WERI-Rb-1 (cell line): ENCODE data around the gene GSE1.
A peak's percentile ranks its signal among the peaks of the same experiment; 100 is the strongest.

Experiments used
- DNase-seq: peaks from one replicate; pipeline ENCODE4 v3.0.0-alpha.2; 2020
- H3K27ac ChIP-seq: fragments of 250-450 bp; sonication (Bioruptor Pico); 2 replicates; pipeline ENCODE4 v1.5.1; 2020; ENCODE audit warnings: mild to moderate bottlenecking, moderate library complexity
- H3K27me3 ChIP-seq: fragments of 250-450 bp; sonication (Bioruptor Pico); 2 replicates; pipeline ENCODE4 v1.5.1; 2021; ENCODE audit warnings: mild to moderate bottlenecking, low read depth, moderate library complexity; ENCODE audit not compliant: insufficient read depth, severe bottlenecking
- H3K36me3 ChIP-seq: fragments of 250-450 bp; sonication (Bioruptor Pico); 2 replicates; pipeline ENCODE4 v1.5.1; 2020; ENCODE audit warnings: mild to moderate bottlenecking, moderate library complexity
- H3K4me3 ChIP-seq: 2 replicates; pipeline ENCODE4 v1.5.1; 2011; ENCODE audit warnings: low read depth, mild to moderate bottlenecking, control low read depth, low read length
- H3K9me3 ChIP-seq: fragments of 250-450 bp; sonication (Bioruptor Pico); 2 replicates; pipeline ENCODE4 v1.5.1; 2021; ENCODE audit warnings: mild to moderate bottlenecking, moderate library complexity; ENCODE audit not compliant: severe bottlenecking
- CTCF ChIP-seq: IDR thresholded peaks from 2 replicates; pipeline ENCODE4 v1.5.1; 2011; ENCODE audit warnings: low read depth, mild to moderate bottlenecking, control low read depth, inconsistent platforms, low read length

The GSE1 gene

GRCh38 chr16:85586380-85587104 lies 26.6 kb upstream of the GSE1 start:
- DNase-seq: peak; percentile 40
- peak overlapping the region; percentile 47 for H3K27ac ChIP-seq
- no peaks in the 10 kb centered on the region for H3K27me3 ChIP-seq
- H3K9me3 ChIP-seq: no peaks in the 10 kb centered on the region
- TF ChIP-seq CTCF: no peak
- no peak overlapping the region for H3K4me3 ChIP-seq
- H3K36me3 ChIP-seq: peaks cover 5% of the 10 kb centered on the region; the same call in 1 of the 2 replicates

GRCh38 chr16:85587762-85588556 lies 25.2 kb upstream of the GSE1 start:
- TF ChIP-seq CTCF: no peak
- Histone ChIP-seq H3K27ac (no peak overlapping the region), H3K9me3 (no peaks in the 10 kb centered on the region), H3K4me3 (no peak overlapping the region), H3K27me3 (no peaks in the 10 kb centered on the region), H3K36me3 (peaks cover 5% of the 10 kb centered on the region; the same call in 1 of the 2 replicates)
- no peak for DNase-seq

GRCh38 chr16:85588562-85589503 lies 24.3 kb upstream of the GSE1 start:
- H3K36me3 ChIP-seq: peaks cover 5% of the 10 kb centered on the region; the same call in 1 of the 2 replicates
- no peak for TF ChIP-seq CTCF
- H3K27me3 ChIP-seq: no peaks in the 10 kb centered on the region
- no peak overlapping the region for H3K4me3 ChIP-seq
- no peaks in the 10 kb centered on the region for H3K9me3 ChIP-seq
- no peak overlapping the region for H3K27ac ChIP-seq
- no peak for DNase-seq

- H3K9me3 ChIP-seq: no peaks in the 10 kb centered on the region
- DNase-seq: no peak
- TF ChIP-seq CTCF: no peak
- H3K36me3 ChIP-seq: peaks cover 5% of the 10 kb centered on the region; the same call in 1 of the 2 replicates
- H3K27me3 ChIP-seq: no peaks in the 10 kb centered on the region
- H3K4me3 ChIP-seq: no peak overlapping the region
- no peak overlapping the region for H3K27ac ChIP-seq
Observed at GRCh38 chr16:85589688-85590505, 23.2 kb upstream of the GSE1 start.

DNA sequence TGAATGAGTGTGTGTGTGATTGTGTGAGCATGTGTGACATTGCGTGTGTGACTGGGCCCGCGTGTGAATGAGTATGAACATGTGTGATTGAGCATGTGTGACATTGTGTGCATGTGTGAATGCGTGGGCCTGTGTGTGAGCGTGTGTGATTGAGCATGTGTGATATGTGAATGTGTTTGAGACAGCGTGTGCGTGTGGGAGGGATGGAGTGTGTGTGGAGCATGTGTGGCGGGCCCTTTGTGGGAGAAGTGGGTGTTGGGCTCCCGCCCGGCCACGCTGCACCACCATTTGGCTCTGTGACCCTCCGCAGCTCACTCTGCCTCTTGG lies 22.7 kb upstream of the GSE1 start:
- H3K27me3 ChIP-seq: no peaks in the 10 kb centered on the region
- DNase-seq: no peak
- no peak overlapping the region for H3K4me3 ChIP-seq
- no peak overlapping the region for H3K27ac ChIP-seq
- no peak for TF ChIP-seq CTCF
- no peaks in the 10 kb centered on the region for H3K9me3 ChIP-seq
- H3K36me3 ChIP-seq: peaks cover 5% of the 10 kb centered on the region; the same call in 1 of the 2 replicates
